SK-N-SH (cell line): Measurements from ENCODE around the gene DPY19L1. TPM values are rescaled to one million over a fixed set of nuclear protein-coding genes. Genes with fewer than 3 reads are reported as not detected.
A peak's percentile ranks its signal among the peaks of the same experiment; 100 is the strongest.
"Not testable (repeated sequence)": the region's sequence is repeated elsewhere in the genome, so short reads cannot be mapped to it uniquely, and the experiment has no call there.

Experiments used
- CTCF ChIA-PET: fragments of 300-600, 350-600 bp; formaldehyde crosslinking; extraction: SDS; loops from one replicate; lab custom pipeline; 2021; lab: Yijun Ruan, JAX
- POLR2A ChIA-PET: fragments of 350-600 bp; sonication (Branson Sonifier 250); formaldehyde crosslinking; extraction: SDS; loops from one replicate; lab custom pipeline; 2020; ENCODE audit warnings: antibody characterized with exemption, inconsistent platforms; lab: Yijun Ruan, JAX
- DNase-seq: peaks from one replicate; pipeline ENCODE4 v3.0.0; 2012
- H2AFZ ChIP-seq: fragments of 200-600 bp; sonication (generic); 2 replicates; pipeline ENCODE4 v1.8.1; 2016; ENCODE audit warnings: antibody characterized with exemption, mild to moderate bottlenecking, low read depth
- H3F3A ChIP-seq: fragments of 200-600 bp; sonication (generic); replicated peaks from 2 replicates; pipeline ENCODE3; 2016; ENCODE audit warnings: antibody characterized with exemption, mild to moderate bottlenecking; ENCODE audit not compliant: insufficient read depth
- H3K27ac ChIP-seq, 2 experiments: fragments of 200-500 bp in 1 of 2; fragments of 200-600 bp in 1 of 2; sonication (Bioruptor generic) in 1 of 2; sonication (generic), shearing (Covaris generic) in 1 of 2; 2 replicates each; pipeline versions ENCODE4 v1.5.1 to v1.6.1; 2014 to 2016; ENCODE audit warnings: low read depth in 2 of 2, inconsistent platforms in 1 of 2, low read length in 1 of 2, mild to moderate bottlenecking in 1 of 2, mixed read lengths in 1 of 2
- H3K27me3 ChIP-seq: fragments of 200-600 bp; sonication (generic), shearing (Covaris generic); 2 replicates; pipeline ENCODE4 v1.6.1; 2016; ENCODE audit warnings: mixed run types; ENCODE audit not compliant: insufficient read depth
- H3K36me3 ChIP-seq, 2 experiments: fragments of 200-500 bp in 1 of 2; fragments of 200-600 bp in 1 of 2; sonication (Bioruptor generic) in 1 of 2; sonication (generic) in 1 of 2; replicated peaks in 1 of 2; 2 replicates each; pipeline versions ENCODE3 to v1.5.1; 2014 to 2016; ENCODE audit warnings: low read length in 1 of 2, mild to moderate bottlenecking in 1 of 2; ENCODE audit not compliant: insufficient read depth in 2 of 2, control insufficient read depth in 1 of 2
- H3K4me1 ChIP-seq, 2 experiments: fragments of 200-500 bp in 1 of 2; fragments of 200-600 bp in 1 of 2; sonication (Bioruptor generic) in 1 of 2; sonication (generic), shearing (Covaris generic) in 1 of 2; 2 replicates each; pipeline versions ENCODE4 v1.5.1 to v1.6.1; 2014 to 2016; ENCODE audit warnings: low read depth in 1 of 2, low read length in 1 of 2, mixed run types in 1 of 2; ENCODE audit not compliant: insufficient read depth in 2 of 2, control insufficient read depth in 1 of 2
- H3K4me2 ChIP-seq: fragments of 200-600 bp; sonication (generic), shearing (Covaris generic); 2 replicates; pipeline ENCODE4 v1.6.1; 2017; ENCODE audit warnings: mixed run types
- H3K4me3 ChIP-seq, 2 experiments: fragments of 200-500 bp in 1 of 2; fragments of 200-600 bp in 1 of 2; sonication (Bioruptor generic) in 1 of 2; sonication (generic), shearing (Covaris generic) in 1 of 2; 2 replicates each; pipeline versions ENCODE4 v1.5.1 to v1.8.1; 2014 to 2016; ENCODE audit warnings: low read depth in 2 of 2, inconsistent platforms in 1 of 2, low read length in 1 of 2, mild to moderate bottlenecking in 1 of 2, mixed read lengths in 1 of 2, moderate library complexity in 1 of 2
- H3K79me2 ChIP-seq: fragments of 200-600 bp; sonication (generic); 2 replicates; pipeline ENCODE4 v1.8.1; 2017; ENCODE audit warnings: mild to moderate bottlenecking; ENCODE audit not compliant: insufficient read depth
- H3K9ac ChIP-seq: fragments of 200-600 bp; sonication (generic); 2 replicates; pipeline ENCODE4 v1.6.1; 2017; ENCODE audit warnings: mixed run types
- H3K9me2 ChIP-seq: fragments of 200-600 bp; sonication (generic); 2 replicates; pipeline ENCODE4 v1.6.1; 2017; ENCODE audit warnings: mixed run types
- H3K9me3 ChIP-seq: fragments of 200-600 bp; sonication (generic); 2 replicates; pipeline ENCODE4 v1.6.1; 2017; ENCODE audit warnings: mixed run types, mild to moderate bottlenecking, moderate library complexity
- H4K20me1 ChIP-seq: fragments of 200-600 bp; sonication (generic); 2 replicates; pipeline ENCODE4 v1.6.1; 2017; ENCODE audit warnings: mild to moderate bottlenecking, mixed run types; ENCODE audit not compliant: insufficient read depth
- NFIC ChIP-seq: IDR thresholded peaks from 2 replicates; pipeline ENCODE4 v1.4.0; 2012; ENCODE audit warnings: borderline replicate concordance
- RFX5 ChIP-seq: IDR thresholded peaks from 2 replicates; pipeline ENCODE4 v1.6.1; 2012; ENCODE audit warnings: mild to moderate bottlenecking, improper control_type of control experiment, low read length
- TAF1 ChIP-seq: IDR thresholded peaks from 2 replicates; pipeline ENCODE4 v1.6.1; 2012; ENCODE audit warnings: low read depth, mild to moderate bottlenecking, low read length, moderate library complexity, borderline replicate concordance
- WGBS: methylation state at CpG from one replicate; pipeline ENCODE4 v1.1.6; 2017; ENCODE audit warnings: low lambda C conversion rate; 5-methylcytosine and 5-hydroxymethylcytosine counted together
- polyA plus RNA-seq, 3 experiments: library from polyadenylated mRNA; depleted of rRNA; stranded (reverse); fragments of >200 nt; gene quantifications; 2 replicates each; pipeline ENCODE4 v1.2.3, GENCODE V29; 2012

DPY19L1 gene
- polyA plus RNA-seq (2012; rRNA removed) = 27.7 and 36.1 TPM in 2 replicates
- 43.1 and 47.2 TPM in 2 replicates for polyA plus RNA-seq (2012; cell fraction: cytosol; rRNA removed)
- polyA plus RNA-seq (2012; cell fraction: nucleus; rRNA removed) = 14.0 and 23.6 TPM in 2 replicates

DNA sequence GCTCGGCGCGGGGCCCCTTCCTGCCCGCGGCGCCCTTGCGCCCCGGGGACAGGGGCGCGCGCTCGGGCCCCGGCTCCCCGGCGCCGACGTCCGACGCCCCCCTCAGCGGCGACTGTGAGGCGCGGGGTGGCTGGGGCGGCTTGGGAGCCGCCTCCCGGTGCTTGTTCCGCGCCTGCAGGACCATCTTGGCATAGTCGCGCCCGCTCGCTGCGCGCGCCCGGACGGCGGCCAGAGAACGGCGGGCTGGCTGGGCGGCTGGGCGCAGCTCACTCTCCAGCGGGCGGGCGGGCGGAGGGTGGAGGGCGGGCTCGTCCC, at the start of gene DPY19L1:
DPY19L1 (minus strand) TSS at position 275 of the 315 bp plus-strand sequence; CDS start at position 184, 91 bp downstream.
- POLR2A ChIA-PET = no interaction called here
- TF ChIP-seq NFIC = 0 out of 2 replicates have a peak, but pooled peaks have one; percentile 27
- TF ChIP-seq RFX5 = no peak
- peak; percentile 34; the same call in 1 of the 2 replicates for TF ChIP-seq TAF1

DNA sequence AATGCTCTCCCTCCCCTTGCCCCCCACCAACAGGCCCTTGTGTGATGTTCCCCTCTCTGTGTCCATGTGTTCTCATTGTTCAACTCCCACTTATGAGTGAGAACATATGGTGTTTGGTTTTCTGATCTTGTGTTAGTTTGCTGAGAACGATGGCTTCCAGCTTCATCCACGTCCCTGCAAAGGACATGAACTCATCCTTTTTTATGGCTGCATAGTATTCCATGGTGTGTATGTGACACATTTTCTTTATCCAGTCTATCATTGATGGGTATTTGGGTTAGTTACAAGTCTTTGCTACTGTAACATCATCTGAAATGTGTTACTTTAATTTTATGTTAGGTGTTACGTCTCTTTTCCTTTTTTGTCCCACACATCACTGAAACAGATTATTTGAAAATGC, 42.2 kb upstream of the DPY19L1 start:
- WGBS = 80% methylated on average over 3 of the region's 3 CpGs
- H3F3A ChIP-seq, H2AFZ ChIP-seq, H3K9ac ChIP-seq, POLR2A ChIA-PET, H3K9me3 ChIP-seq, H3K27ac ChIP-seq, DNase-seq, H3K9me2 ChIP-seq, H3K27me3 ChIP-seq, H3K4me2 ChIP-seq, H4K20me1 ChIP-seq, H3K4me1 ChIP-seq, CTCF ChIA-PET, H3K36me3 ChIP-seq, H3K4me3 ChIP-seq, H3K79me2 ChIP-seq: not testable (repeated sequence)

More for the DNA sequence above, at the start of gene DPY19L1:
- DNase-seq = no peak
- Histone ChIP-seq H3K9me3 (no peaks in the 10 kb centered on the region), H3K27me3 (no peaks in the 10 kb centered on the region), H4K20me1 (peaks cover 38% of the 10 kb centered on the region), H3K36me3 (no peaks in the 10 kb centered on the region), H3K9me2 (no peaks in the 10 kb centered on the region), H3K4me3 (peak within 1 kb of the TSS; percentile 64 to 96), H3K4me1 (peaks cover 0 to 22% of the 10 kb centered on the region in 2 experiments; a peak in 3 of 4 replicates), H3F3A (peaks cover 17% of the 10 kb centered on the region), H3K9ac (peak within 1 kb of the TSS; percentile 82), H3K27ac (peak within 1 kb of the TSS; percentile 88 to 98), H2AFZ (peak within 1 kb of the TSS; percentile 75), H3K4me2 (peak within 1 kb of the TSS; percentile 87), H3K79me2 (peaks cover 46% of the 10 kb centered on the region)
- WGBS = 0% methylated on average over 9 of the region's 48 CpGs
- CTCF ChIA-PET = interaction anchor here (0.9 to 2.0 kb wide), 3 partner anchors 12 to 212 kb away, joined by 3 to 16 read pairs (median 4); no protein-coding TSS in a partner anchor

DNA sequence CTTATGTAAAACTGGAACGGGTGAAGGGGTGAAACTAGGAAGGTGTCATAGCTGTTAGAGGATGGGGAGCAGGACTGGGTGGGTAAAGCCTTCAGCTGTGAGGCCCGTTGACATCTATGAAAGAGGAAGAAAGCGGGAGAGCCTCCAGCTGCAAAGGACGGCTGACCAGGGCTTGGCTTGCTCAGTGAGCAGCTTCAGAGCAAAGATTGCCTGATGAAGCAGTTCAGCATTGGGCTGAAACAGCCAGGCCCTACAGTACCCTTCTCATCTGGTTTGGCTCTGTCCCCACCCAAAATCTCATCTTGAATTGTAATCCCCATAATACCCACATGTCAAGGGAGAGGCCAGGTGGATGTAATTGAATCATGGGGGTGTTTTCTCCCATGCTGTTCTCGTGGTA, 36.7 kb upstream of the DPY19L1 start:
- H3K27me3 ChIP-seq, H3K9ac ChIP-seq, POLR2A ChIA-PET, H4K20me1 ChIP-seq, H3K9me3 ChIP-seq, H3K4me1 ChIP-seq, H2AFZ ChIP-seq, DNase-seq, H3K9me2 ChIP-seq, H3K4me3 ChIP-seq, H3K36me3 ChIP-seq, H3K79me2 ChIP-seq, H3F3A ChIP-seq, H3K27ac ChIP-seq: not testable (repeated sequence)
- WGBS = 74% methylated on average over 5 of the region's 5 CpGs
- CTCF ChIA-PET = interaction anchor here (0.6 to 1.5 kb wide), 4 partner anchors 351 to 551 kb away, joined by 3 to 6 read pairs (median 4); no protein-coding TSS in a partner anchor
- peak overlapping the region; percentile 66; the same call in 1 of the 2 replicates for H3K4me2 ChIP-seq
